ENCODE results near the gene CCDC63.
"Not testable (repeated sequence)": the region's sequence is repeated elsewhere in the genome, so short reads cannot be mapped to it uniquely, and the experiment has no call there.

The CCDC63 gene

DNA sequence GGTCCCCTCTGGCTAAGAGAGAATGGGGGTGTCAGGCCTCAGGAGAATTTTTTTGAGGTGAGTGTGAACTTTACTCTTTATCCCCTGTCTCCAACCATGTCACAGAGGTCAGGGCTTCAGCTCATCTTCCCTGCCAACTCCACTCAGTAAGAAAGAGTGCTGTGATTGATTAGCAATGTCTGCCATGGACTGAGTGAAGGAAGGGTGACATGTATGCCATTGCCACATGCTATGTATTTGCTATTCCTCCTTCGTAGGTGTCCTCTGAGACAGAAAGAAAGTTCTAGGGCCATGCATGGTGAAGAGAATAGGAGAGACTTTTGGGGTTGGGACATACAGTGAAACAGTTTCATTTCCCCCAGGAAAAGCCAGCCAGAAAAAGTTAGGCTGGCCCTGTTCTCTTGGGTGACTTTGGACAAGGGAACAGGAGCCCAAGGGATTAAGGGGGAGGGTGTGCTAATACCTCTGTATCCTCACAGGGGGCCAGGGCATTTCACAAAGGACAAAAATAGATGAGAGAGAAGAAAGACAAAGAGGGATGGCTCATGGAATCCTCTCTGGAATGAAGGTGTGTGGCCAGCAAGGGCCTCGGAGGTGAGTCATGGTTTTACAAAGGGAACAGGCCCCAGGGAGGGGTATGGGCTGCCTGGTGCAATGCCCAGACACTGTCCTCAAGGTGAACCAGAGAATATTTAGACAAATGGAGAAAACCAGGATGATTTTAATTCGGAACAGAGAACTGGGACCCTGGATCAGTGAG, 87.5 kb downstream of the CCDC63 start:
- Histone ChIP-seq H3K27ac (ENCODE audit: low read depth, low read length) (peak overlapping the region; percentile 87), H3K9me3 (ENCODE audit: insufficient read depth, low read depth, low read length) (no peaks in the 10 kb centered on the region), H3K36me3 (ENCODE audit: insufficient read depth, low read length) (no peaks in the 10 kb centered on the region), H3K4me1 (ENCODE audit: insufficient read depth, low read length) (peaks cover 41% of the 10 kb centered on the region), H3K9ac (ENCODE audit: low read depth, low read length) (peak overlapping the region; percentile 43; the same call in 1 of the 2 replicates), H3K4me3 (ENCODE audit: low read length) (no peak overlapping the region; the same call in 1 of the 2 replicates), H3K27me3 (ENCODE audit: insufficient read depth, low read length) (no peaks in the 10 kb centered on the region)
- WGBS = 55% methylated on average over 3 of the region's 3 CpGs

DNA sequence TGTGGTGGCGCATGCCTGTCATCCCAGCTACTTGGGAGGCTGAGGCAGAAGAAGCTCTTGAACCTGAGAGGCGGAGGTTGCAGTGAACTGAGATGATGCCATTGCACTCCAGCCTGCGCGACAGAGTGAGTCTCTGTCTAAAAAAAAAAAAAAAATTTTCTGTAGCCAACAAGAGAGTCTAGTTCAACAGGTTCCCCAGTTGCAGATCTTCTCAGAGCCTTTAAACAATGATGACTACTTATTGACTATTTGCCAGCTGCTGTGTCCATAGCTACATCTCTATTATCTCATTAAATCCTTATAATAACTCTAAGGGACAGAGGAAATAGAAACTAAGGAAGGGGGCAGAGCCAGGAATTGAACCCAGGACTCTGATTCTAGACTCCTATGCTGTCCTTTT, 88.8 kb downstream of the CCDC63 start:
- no peak overlapping the region for H3K9ac ChIP-seq (ENCODE audit: low read depth, low read length)
- no peaks in the 10 kb centered on the region for H3K27me3 ChIP-seq (ENCODE audit: insufficient read depth, low read length)
- H3K4me3 ChIP-seq (ENCODE audit: low read length) = no peak overlapping the region
- WGBS = 90% methylated on average over 4 of the region's 4 CpGs
- no peaks in the 10 kb centered on the region for H3K9me3 ChIP-seq (ENCODE audit: insufficient read depth, low read depth, low read length)
- peaks cover 41% of the 10 kb centered on the region for H3K4me1 ChIP-seq (ENCODE audit: insufficient read depth, low read length)
- H3K36me3 ChIP-seq (ENCODE audit: insufficient read depth, low read length) = peaks cover 2% of the 10 kb centered on the region; the same call in 1 of the 2 replicates
- peak overlapping the region; percentile 96; the same call in 1 of the 2 replicates for H3K27ac ChIP-seq (ENCODE audit: low read depth, low read length)

DNA sequence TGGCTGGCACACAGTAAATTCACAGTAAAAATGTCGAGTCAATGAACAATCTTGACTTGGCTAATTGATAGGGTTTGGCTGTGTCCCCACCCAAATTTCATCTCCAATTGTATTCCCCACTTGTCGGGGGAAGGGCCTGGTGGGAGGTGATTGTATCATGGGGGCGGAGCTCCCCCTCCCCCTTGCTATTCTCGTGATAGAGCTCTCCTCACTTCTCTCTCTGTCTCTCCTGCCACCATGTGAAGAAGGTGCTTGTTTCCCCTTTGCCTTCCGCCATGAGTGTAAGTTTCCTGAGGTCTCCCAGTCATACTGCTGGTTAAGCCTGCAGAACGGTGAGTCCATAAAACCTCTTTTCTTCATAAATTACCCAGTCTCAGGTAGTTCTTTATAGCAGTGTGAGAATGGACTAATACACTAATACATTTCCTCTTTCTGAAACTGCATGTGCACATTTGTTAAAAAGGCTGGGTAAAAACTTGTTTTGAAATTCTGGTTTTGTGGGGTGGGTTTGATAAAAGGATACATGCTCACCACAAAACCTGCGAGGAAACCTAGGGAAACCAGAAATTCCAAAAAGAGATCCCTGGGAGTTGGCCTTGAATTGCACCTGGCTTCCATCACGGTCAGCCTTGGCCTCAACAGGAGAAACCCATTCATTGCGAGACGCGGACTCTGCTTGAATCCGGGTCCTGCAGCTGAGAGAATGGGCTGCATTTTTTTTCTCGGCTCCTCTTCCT, 89.7 kb downstream of the CCDC63 start:
- H3K9ac ChIP-seq (ENCODE audit: low read depth, low read length) = peak overlapping the region; percentile 81
- no peaks in the 10 kb centered on the region for H3K27me3 ChIP-seq (ENCODE audit: insufficient read depth, low read length)
- H3K4me3 ChIP-seq (ENCODE audit: low read length) = peak overlapping the region; percentile 48
- WGBS = 8% methylated on average over 11 of the region's 13 CpGs
- peak overlapping the region; percentile 96 for H3K27ac ChIP-seq (ENCODE audit: low read depth, low read length)
- peaks cover 2% of the 10 kb centered on the region; the same call in 1 of the 2 replicates for H3K36me3 ChIP-seq (ENCODE audit: insufficient read depth, low read length)
- H3K9me3 ChIP-seq (ENCODE audit: insufficient read depth, low read depth, low read length) = no peaks in the 10 kb centered on the region
- H3K4me1 ChIP-seq (ENCODE audit: insufficient read depth, low read length) = peaks cover 39% of the 10 kb centered on the region

DNA sequence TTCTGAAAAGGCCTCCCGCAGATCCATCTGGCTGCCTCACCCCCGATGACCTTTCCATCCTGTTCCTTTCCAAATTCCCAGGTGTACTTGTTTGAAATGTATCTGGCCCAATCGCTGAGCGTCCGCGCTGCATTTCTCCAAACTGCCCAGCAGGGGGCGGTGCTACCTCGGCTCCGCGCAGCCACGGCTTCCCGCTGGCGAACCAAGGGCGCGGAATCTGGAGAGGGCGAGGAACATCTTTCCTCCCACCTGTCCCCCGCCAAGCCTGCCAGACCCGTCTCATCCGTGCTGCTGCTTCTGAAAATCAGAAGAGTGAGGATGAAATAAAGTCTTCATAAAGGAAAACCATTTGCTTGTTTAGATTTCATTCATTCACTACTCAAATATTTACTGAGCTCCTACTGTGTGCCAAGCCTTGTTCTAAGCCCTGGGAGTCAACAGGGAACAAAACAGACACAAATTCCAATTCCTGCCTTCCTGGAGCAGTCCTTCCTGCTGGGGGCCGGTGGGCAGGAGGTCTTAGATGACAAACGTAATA, 90.4 kb downstream of the CCDC63 start:
- 1% methylated on average over 18 of the region's 21 CpGs for WGBS

DNA sequence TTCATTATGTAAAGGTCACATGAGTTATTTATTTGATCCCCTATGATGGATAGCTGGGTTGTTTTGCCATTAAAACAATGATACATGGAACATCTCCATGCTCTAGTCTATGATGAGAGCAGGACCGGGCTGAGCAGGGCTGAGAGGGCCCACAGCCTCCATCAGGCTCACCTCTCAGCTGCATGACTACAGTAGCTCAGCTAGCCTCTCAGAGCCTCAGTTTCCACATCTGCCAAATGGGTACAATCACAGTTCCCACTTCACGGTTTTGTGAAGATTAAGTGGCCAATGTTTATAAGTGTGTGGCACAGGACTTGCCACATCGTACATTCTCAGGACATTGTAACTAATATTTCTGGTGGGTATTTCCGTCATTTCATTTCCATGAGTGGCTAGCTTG, 93.5 kb downstream of the CCDC63 start:
- Histone ChIP-seq H3K9ac (ENCODE audit: low read depth, low read length) (no peak overlapping the region), H3K27ac (ENCODE audit: low read depth, low read length) (no peak overlapping the region), H3K4me3 (ENCODE audit: low read length) (no peak overlapping the region), H3K9me3 (ENCODE audit: insufficient read depth, low read depth, low read length) (peaks cover 7% of the 10 kb centered on the region; the same call in 1 of the 2 replicates), H3K27me3 (ENCODE audit: insufficient read depth, low read length) (no peaks in the 10 kb centered on the region), H3K4me1 (ENCODE audit: insufficient read depth, low read length) (peaks cover 24% of the 10 kb centered on the region), H3K36me3 (ENCODE audit: insufficient read depth, low read length) (peaks cover 2% of the 10 kb centered on the region; the same call in 1 of the 2 replicates)
- 93% methylated on average over 4 of the region's 4 CpGs for WGBS

More for the DNA sequence above, 90.4 kb downstream of the CCDC63 start:
- Histone ChIP-seq H3K27me3 (ENCODE audit: insufficient read depth, low read length) (no peaks in the 10 kb centered on the region), H3K4me3 (ENCODE audit: low read length) (peak overlapping the region; percentile 48), H3K9ac (ENCODE audit: low read depth, low read length) (peak overlapping the region; percentile 81), H3K27ac (ENCODE audit: low read depth, low read length) (peak overlapping the region; percentile 96), H3K9me3 (ENCODE audit: insufficient read depth, low read depth, low read length) (no peaks in the 10 kb centered on the region), H3K4me1 (ENCODE audit: insufficient read depth, low read length) (peaks cover 35% of the 10 kb centered on the region), H3K36me3 (ENCODE audit: insufficient read depth, low read length) (peaks cover 2% of the 10 kb centered on the region; the same call in 1 of the 2 replicates)

DNA sequence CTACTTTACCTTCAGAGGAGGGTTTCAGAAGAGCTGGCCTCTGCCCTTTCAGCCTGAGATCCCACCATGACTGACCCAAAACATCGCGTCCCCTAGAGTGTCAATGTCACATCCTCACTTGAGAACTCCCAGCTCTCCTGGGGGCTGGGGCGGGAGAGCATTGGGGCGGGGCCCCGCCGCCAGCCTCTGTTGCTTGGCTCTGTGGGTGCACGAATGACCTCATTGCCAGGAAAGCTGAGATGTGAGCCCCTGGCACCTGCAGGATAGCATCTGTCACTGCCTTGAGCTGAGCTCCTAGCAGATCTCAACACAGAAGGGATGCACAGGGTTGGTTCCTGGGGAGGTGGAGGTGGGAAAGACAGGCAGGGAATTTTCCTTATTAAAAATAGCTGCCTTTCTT, 94.1 kb downstream of the CCDC63 start:
- Histone ChIP-seq H3K27me3 (ENCODE audit: insufficient read depth, low read length) (no peaks in the 10 kb centered on the region), H3K27ac (ENCODE audit: low read depth, low read length) (no peak overlapping the region), H3K4me1 (ENCODE audit: insufficient read depth, low read length) (peaks cover 20% of the 10 kb centered on the region), H3K36me3 (ENCODE audit: insufficient read depth, low read length) (peaks cover 4% of the 10 kb centered on the region; the same call in 1 of the 2 replicates), H3K4me3 (ENCODE audit: low read length) (no peak overlapping the region), H3K9ac (ENCODE audit: low read depth, low read length) (no peak overlapping the region), H3K9me3 (ENCODE audit: insufficient read depth, low read depth, low read length) (peaks cover 12% of the 10 kb centered on the region)
- WGBS = 87% methylated on average over 7 of the region's 7 CpGs

DNA sequence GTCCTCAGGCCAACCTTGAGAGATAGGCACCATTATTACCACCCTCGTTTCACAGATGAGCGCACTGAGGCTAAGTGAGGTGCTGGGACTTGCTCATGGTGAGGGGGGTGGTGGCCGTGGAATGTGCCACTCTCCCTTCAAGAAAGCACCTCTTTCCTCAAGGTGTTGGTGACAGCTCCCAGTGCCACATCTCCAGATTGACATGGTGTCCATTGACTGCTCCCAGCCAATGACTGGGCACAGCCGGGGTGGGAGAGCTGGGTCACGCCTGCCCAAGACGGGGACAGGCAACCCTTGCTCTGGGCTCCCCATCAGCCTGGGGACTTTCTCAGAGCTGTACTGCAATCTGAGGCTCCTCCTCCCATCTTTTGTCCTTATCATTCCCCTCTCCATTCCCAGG, 94.6 kb downstream of the CCDC63 start:
- no peak overlapping the region for H3K27ac ChIP-seq (ENCODE audit: low read depth, low read length)
- no peak overlapping the region for H3K4me3 ChIP-seq (ENCODE audit: low read length)
- no peak overlapping the region for H3K9ac ChIP-seq (ENCODE audit: low read depth, low read length)
- peaks cover 16% of the 10 kb centered on the region for H3K9me3 ChIP-seq (ENCODE audit: insufficient read depth, low read depth, low read length)
- WGBS = 97% methylated on average over 6 of the region's 6 CpGs
- peaks cover 9% of the 10 kb centered on the region; the same call in 1 of the 2 replicates for H3K36me3 ChIP-seq (ENCODE audit: insufficient read depth, low read length)
- H3K27me3 ChIP-seq (ENCODE audit: insufficient read depth, low read length) = no peaks in the 10 kb centered on the region
- H3K4me1 ChIP-seq (ENCODE audit: insufficient read depth, low read length) = peaks cover 16% of the 10 kb centered on the region

DNA sequence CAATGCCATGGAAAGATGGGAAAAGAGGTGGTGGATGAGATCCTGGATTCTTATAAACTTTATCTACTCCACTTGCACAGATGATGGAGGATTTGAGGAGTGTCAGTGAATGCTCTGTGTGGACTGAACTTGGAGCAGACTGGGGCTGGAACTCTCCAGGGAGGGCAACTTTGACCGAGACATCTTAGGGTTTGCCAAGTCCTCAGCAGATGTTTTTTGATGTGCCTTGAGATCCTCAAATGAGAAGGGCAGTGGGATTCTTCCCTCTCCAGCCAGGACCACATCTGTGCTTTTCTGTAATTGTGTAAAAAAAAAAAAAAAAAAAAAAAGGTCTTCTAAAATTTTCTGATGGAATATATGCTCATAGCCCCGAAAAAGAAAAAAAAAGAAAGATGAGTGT, 96.6 kb downstream of the CCDC63 start:
- Histone ChIP-seq H3K36me3 (ENCODE audit: insufficient read depth, low read length) (peaks cover 9% of the 10 kb centered on the region; the same call in 1 of the 2 replicates), H3K9me3 (ENCODE audit: insufficient read depth, low read depth, low read length) (peaks cover 26% of the 10 kb centered on the region), H3K27me3 (ENCODE audit: insufficient read depth, low read length) (no peaks in the 10 kb centered on the region), H3K9ac (ENCODE audit: low read depth, low read length) (no peak overlapping the region), H3K4me3 (ENCODE audit: low read length) (no peak overlapping the region), H3K27ac (ENCODE audit: low read depth, low read length) (no peak overlapping the region), H3K4me1 (ENCODE audit: insufficient read depth, low read length) (peaks cover 8% of the 10 kb centered on the region; the same call in 1 of the 2 replicates)
- WGBS = 92% methylated on average over 1 of the region's 2 CpGs

DNA sequence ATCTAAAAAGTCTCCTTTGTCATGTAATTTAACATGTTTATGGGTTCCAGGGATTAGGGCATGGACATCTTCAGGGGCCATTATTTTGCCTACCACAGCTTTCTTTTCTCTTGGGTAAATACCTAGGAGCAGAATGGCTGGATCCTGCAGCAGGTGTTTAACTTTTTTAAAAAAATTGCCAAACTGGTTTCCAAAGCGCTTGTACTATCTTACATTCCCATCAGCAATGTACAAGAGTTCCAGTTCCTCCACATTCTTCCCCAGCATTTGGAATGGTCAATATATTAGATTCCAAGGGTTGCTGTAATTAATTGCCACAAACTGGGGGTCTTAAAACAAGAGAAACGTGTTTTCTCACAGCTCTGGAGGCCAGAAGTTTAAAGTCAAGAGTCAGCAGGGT, 101.3 kb downstream of the CCDC63 start:
- Histone ChIP-seq H3K27me3 (ENCODE audit: insufficient read depth, low read length) (no peaks in the 10 kb centered on the region), H3K4me3 (ENCODE audit: low read length) (no peak overlapping the region), H3K27ac (ENCODE audit: low read depth, low read length) (no peak overlapping the region), H3K9ac (ENCODE audit: low read depth, low read length) (no peak overlapping the region), H3K36me3 (ENCODE audit: insufficient read depth, low read length) (peaks cover 6% of the 10 kb centered on the region; the same call in 1 of the 2 replicates), H3K9me3 (ENCODE audit: insufficient read depth, low read depth, low read length) (peaks cover 36% of the 10 kb centered on the region), H3K4me1 (ENCODE audit: insufficient read depth, low read length) (no peaks in the 10 kb centered on the region)
- WGBS = 92% methylated on average over 2 of the region's 2 CpGs

DNA sequence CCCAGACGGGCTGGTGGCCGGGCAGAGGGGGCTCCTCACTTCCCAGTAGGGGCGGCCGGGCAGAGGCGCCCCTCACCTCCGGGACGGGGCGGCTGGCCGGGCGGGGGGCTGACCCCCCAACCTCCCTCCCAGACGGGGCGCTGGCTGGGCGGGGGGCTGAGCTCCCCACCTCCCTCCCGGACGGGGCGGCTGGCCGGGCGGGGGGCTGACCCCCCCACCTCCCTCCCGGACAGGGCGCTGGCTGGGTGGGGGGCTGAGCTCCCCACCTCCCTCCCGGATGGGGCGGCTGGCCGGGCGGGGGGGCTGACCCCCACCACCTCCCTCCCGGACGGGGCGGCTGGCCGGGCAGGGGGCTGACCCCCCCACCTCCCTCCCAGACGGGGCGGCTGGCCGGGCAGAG, 103.7 kb downstream of the CCDC63 start:
- not testable (repeated sequence) for H3K36me3 ChIP-seq (ENCODE audit: insufficient read depth, low read length); H3K27ac ChIP-seq (ENCODE audit: low read depth, low read length); H3K27me3 ChIP-seq (ENCODE audit: insufficient read depth, low read length); H3K4me1 ChIP-seq (ENCODE audit: insufficient read depth, low read length); H3K4me3 ChIP-seq (ENCODE audit: low read length); H3K9ac ChIP-seq (ENCODE audit: low read depth, low read length)
- H3K9me3 ChIP-seq (ENCODE audit: insufficient read depth, low read depth, low read length) = peaks cover 29% of the 10 kb centered on the region
- 98% methylated on average over 20 of the region's 31 CpGs for WGBS

DNA sequence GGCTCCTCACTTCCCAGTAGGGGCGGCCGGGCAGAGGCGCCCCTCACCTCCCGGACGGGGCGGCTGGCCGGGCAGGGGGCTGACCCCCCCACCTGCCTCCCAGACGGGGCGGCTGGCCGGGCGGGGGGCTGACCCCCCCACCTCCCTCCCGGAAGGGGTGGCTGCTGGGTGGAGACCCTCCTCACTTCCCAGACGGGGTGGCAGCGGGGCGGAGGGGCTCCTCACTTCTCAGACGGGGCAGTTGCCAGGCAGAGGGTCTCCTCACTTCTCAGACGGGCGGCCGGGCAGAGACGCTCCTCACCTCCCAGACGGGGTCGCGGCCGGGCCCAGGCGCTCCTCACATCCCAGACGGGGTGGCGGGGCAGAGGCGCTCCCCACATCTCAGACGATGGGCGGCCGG, 104.1 kb downstream of the CCDC63 start:
- 96% methylated on average over 23 of the region's 31 CpGs for WGBS
- not testable (repeated sequence) for H3K27me3 ChIP-seq (ENCODE audit: insufficient read depth, low read length); H3K4me1 ChIP-seq (ENCODE audit: insufficient read depth, low read length); H3K27ac ChIP-seq (ENCODE audit: low read depth, low read length); H3K36me3 ChIP-seq (ENCODE audit: insufficient read depth, low read length); H3K4me3 ChIP-seq (ENCODE audit: low read length); H3K9ac ChIP-seq (ENCODE audit: low read depth, low read length)
- peaks cover 25% of the 10 kb centered on the region for H3K9me3 ChIP-seq (ENCODE audit: insufficient read depth, low read depth, low read length)

Measured in HUES64 (cell line).